CD14-positive monocyte (primary cell): ENCODE data around the gene PDZD11. TPM values are rescaled to one million over a fixed set of nuclear protein-coding genes. Genes with fewer than 3 reads are reported as not detected.

Experiments used
- DNase-seq, 3 donors: peaks; one replicate each; pipeline ENCODE4 v3.0.0-alpha.2; 2011 to 2022
- H2AFZ ChIP-seq: 2 replicates; pipeline ENCODE4 v1.6.0; 2012; ENCODE audit warnings: mild to moderate bottlenecking, low read depth, low read length, inconsistent platforms; ENCODE audit not compliant: insufficient read depth, poor library complexity, severe bottlenecking
- H3K27ac ChIP-seq, 2 donors: 1 replicate in 1 of 2; 2 replicates in 1 of 2; pipeline ENCODE4 v1.5.1; 2012 to 2013; ENCODE audit warnings: low read length in 2 of 2, control low read depth in 1 of 2, inconsistent platforms in 1 of 2, low read depth in 1 of 2, mild to moderate bottlenecking in 1 of 2
- H3K27me3 ChIP-seq, 2 donors: one replicate each; pipeline versions ENCODE4 v1.6.0 to v1.6.1; 2011 to 2013; ENCODE audit warnings: low read length in 2 of 2; ENCODE audit not compliant: control insufficient read depth in 2 of 2, insufficient read depth in 2 of 2
- H3K36me3 ChIP-seq, 2 donors: replicated peaks in 1 of 2; 1 replicate in 1 of 2; 2 replicates in 1 of 2; pipeline versions ENCODE4 v1.5.1 to v1.6.1; 2012 to 2013; ENCODE audit warnings: low read length in 2 of 2, control low read depth in 1 of 2, inconsistent platforms in 1 of 2, mild to moderate bottlenecking in 1 of 2; ENCODE audit not compliant: insufficient read depth in 2 of 2, control insufficient read depth in 1 of 2
- H3K4me1 ChIP-seq, 2 donors: 1 replicate in 1 of 2; 2 replicates in 1 of 2; pipeline versions ENCODE4 v1.5.1 to v1.6.1; 2012 to 2013; ENCODE audit warnings: low read length in 2 of 2, control low read depth in 1 of 2, inconsistent platforms in 1 of 2, mild to moderate bottlenecking in 1 of 2, moderate library complexity in 1 of 2; ENCODE audit not compliant: insufficient read depth in 2 of 2, control insufficient read depth in 1 of 2
- H3K4me2 ChIP-seq: replicated peaks from 2 replicates; pipeline ENCODE3; 2012; ENCODE audit warnings: low read length, moderate library complexity, mild to moderate bottlenecking; ENCODE audit not compliant: poor library complexity, severe bottlenecking; ENCODE audit errors: extremely low read depth
- H3K4me3 ChIP-seq, 3 experiments: fragments of 200-600 bp in 1 of 3; sonication (generic) in 1 of 3; replicated peaks in 1 of 3; 1 replicate in 2 of 3; 2 replicates in 1 of 3; pipeline ENCODE4 v1.5.1; 2011 to 2013; ENCODE audit warnings: low read length in 3 of 3, mild to moderate bottlenecking in 3 of 3, control low read depth in 2 of 3, low read depth in 2 of 3, inconsistent platforms in 1 of 3, moderate library complexity in 1 of 3
- H3K79me2 ChIP-seq: 2 replicates; pipeline ENCODE4 v1.6.0; 2012; ENCODE audit warnings: mild to moderate bottlenecking, control low read depth, inconsistent platforms, low read length, moderate library complexity; ENCODE audit not compliant: insufficient read depth
- H3K9ac ChIP-seq: 2 replicates; pipeline ENCODE4 v1.6.0; 2017; ENCODE audit warnings: low read length, mild to moderate bottlenecking; ENCODE audit not compliant: insufficient read depth, poor library complexity, severe bottlenecking
- H3K9me3 ChIP-seq, 2 donors: replicated peaks in 1 of 2; 1 replicate in 1 of 2; 2 replicates in 1 of 2; pipeline versions ENCODE4 v1.5.1 to v1.6.1; 2012 to 2013; ENCODE audit warnings: low read length in 2 of 2, control low read depth in 1 of 2; ENCODE audit not compliant: control insufficient read depth in 1 of 2, insufficient read depth in 1 of 2
- H4K20me1 ChIP-seq: 2 replicates; pipeline ENCODE4 v1.6.0; 2012; ENCODE audit warnings: mild to moderate bottlenecking, low read length, control low read depth, moderate library complexity; ENCODE audit not compliant: insufficient read depth
- H3K27ac Mint-ChIP-seq, 7 donors: one replicate each; pipeline ENCODE4 v1.8.0; 2020; ENCODE audit warnings: mild to moderate bottlenecking in 7 of 7, mixed read lengths in 7 of 7, moderate library complexity in 6 of 7, inconsistent platforms in 2 of 7
- H3K27me3 Mint-ChIP-seq, 3 donors: one replicate each; pipeline ENCODE4 v1.8.0; 2021 to 2022; ENCODE audit warnings: low read depth in 3 of 3, mild to moderate bottlenecking in 3 of 3, mixed read lengths in 3 of 3, moderate library complexity in 3 of 3, inconsistent platforms in 1 of 3
- H3K36me3 Mint-ChIP-seq, 2 donors: one replicate each; pipeline ENCODE4 v1.8.0; 2020; ENCODE audit warnings: mixed read lengths in 2 of 2, inconsistent platforms in 1 of 2, mild to moderate bottlenecking in 1 of 2
- H3K4me1 Mint-ChIP-seq: one replicate; pipeline ENCODE4 v1.8.0; 2020; ENCODE audit warnings: mild to moderate bottlenecking, mixed read lengths
- H3K4me3 Mint-ChIP-seq, 2 donors: one replicate each; pipeline ENCODE4 v1.8.0; 2020; ENCODE audit warnings: mild to moderate bottlenecking in 2 of 2, mixed read lengths in 2 of 2, moderate library complexity in 1 of 2
- H3K9me3 Mint-ChIP-seq, 7 donors: one replicate each; pipeline ENCODE4 v1.8.0; 2020 to 2022; ENCODE audit warnings: mixed read lengths in 7 of 7, mild to moderate bottlenecking in 6 of 7, moderate library complexity in 6 of 7, inconsistent platforms in 2 of 7
- WGBS: methylation state at CpG from one replicate; pipeline ENCODE4 v1.1.5; 2013; ENCODE audit warnings: missing lambda C conversion rate; ENCODE audit not compliant: insufficient coverage; 5-methylcytosine and 5-hydroxymethylcytosine counted together
- intact Hi-C, 2 donors: fragments of 100-400 bp; cut with micrococcal nuclease; formaldehyde crosslinking; loops; one replicate each; pipeline versions ENCODE4 v1.15.0 to v1.15.1; 2023
- polyA plus RNA-seq, 3 donors: library from polyadenylated mRNA; depleted of rRNA in 1 of 3; unstranded in 2 of 3; stranded (reverse) in 1 of 3; fragments of 300-500 nt in 2 of 3; fragments of >200 nt in 1 of 3; fragmentation: Illumina TruSeq in 2 of 3; gene quantifications; 1 replicate in 2 of 3; 2 replicates in 1 of 3; pipeline ENCODE4 v1.2.3, GENCODE V29; 2012 to 2021
- TF ChIP-seq, protein P1 (sequence below): fragments of 200-600 bp; IDR thresholded peaks from one replicate; pipeline ENCODE4 v1.8.0; 2022; ENCODE audit warnings: antibody characterized with exemption, mild to moderate bottlenecking

PDZD11 gene
- polyA plus RNA-seq, 3 donors = 16.9 to 18.9 (median 17.4) TPM

DNA sequence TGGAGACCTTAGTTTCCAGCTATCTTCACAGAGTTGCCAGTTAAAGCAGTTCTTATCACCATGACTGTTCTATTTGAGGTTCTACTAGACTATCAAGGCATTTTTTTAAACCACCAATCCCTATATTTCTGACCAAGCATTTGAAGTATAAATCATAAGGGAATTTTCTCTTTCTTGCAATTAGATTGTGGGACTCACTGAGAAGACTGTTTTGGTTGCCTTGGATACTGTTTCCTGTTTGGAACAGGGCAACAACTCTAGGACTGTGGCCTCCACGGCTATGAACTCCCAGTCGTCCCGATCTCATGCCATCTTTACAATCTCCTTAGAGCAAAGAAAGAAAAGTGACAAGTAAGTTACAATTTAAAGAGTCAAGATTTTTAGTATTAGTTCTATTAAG is 12.0 kb upstream of the PDZD11 start:
- H3K27ac ChIP-seq = no peak overlapping the region
- intact Hi-C loops = no loop called here
- H3K4me2 ChIP-seq = no peak overlapping the region
- no peaks in the 10 kb centered on the region for H4K20me1 ChIP-seq
- peaks cover 4 to 35% of the 10 kb centered on the region in 2 donors for H3K36me3 ChIP-seq
- H3K27me3 ChIP-seq = no peaks in the 10 kb centered on the region
- Mint-ChIP-seq H3K4me1 (no peaks in the 10 kb centered on the region), H3K4me3 (no peak overlapping the region), H3K27ac (peak overlapping the region in 1 of 7 donors; percentile 31), H3K9me3 (no peaks in the 10 kb centered on the region), H3K36me3 (peaks cover 37 to 38% of the 10 kb centered on the region in 2 donors), H3K27me3 (no peaks in the 10 kb centered on the region)
- H3K79me2 ChIP-seq = no peaks in the 10 kb centered on the region
- H3K9ac ChIP-seq = no peak overlapping the region
- no peaks in the 10 kb centered on the region for H3K4me1 ChIP-seq
- H3K4me3 ChIP-seq = no peak overlapping the region
- TF ChIP-seq, protein P1, sequence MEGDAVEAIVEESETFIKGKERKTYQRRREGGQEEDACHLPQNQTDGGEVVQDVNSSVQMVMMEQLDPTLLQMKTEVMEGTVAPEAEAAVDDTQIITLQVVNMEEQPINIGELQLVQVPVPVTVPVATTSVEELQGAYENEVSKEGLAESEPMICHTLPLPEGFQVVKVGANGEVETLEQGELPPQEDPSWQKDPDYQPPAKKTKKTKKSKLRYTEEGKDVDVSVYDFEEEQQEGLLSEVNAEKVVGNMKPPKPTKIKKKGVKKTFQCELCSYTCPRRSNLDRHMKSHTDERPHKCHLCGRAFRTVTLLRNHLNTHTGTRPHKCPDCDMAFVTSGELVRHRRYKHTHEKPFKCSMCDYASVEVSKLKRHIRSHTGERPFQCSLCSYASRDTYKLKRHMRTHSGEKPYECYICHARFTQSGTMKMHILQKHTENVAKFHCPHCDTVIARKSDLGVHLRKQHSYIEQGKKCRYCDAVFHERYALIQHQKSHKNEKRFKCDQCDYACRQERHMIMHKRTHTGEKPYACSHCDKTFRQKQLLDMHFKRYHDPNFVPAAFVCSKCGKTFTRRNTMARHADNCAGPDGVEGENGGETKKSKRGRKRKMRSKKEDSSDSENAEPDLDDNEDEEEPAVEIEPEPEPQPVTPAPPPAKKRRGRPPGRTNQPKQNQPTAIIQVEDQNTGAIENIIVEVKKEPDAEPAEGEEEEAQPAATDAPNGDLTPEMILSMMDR = no peak
- DNase-seq = no peak
- H3K9me3 ChIP-seq = no peaks in the 10 kb centered on the region
- no peak overlapping the region for H2AFZ ChIP-seq
- no CpG with 5 or more reads among the region's 3 CpGs for WGBS

DNA sequence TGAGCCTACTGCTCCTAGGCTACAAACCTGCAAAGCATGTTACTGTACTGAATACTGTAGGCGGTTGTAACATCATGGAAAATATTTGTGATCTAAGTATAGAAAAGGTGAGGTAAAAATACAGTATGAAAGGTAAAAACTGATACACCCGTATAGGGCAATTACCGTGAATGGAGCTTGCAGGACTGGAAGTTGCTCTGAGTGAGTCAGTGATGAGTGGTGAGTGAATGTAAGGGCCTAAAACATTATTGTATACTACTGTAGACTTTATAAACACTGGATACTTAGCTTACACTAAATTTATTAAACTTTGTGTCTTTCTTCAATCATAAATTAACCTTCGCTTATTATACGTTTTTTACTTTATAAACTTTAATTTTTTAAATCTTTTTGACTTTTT is 3.9 kb upstream of the PDZD11 start:
- Mint-ChIP-seq H3K27me3 (peaks cover 0 to 3% (median 0%) of the 10 kb centered on the region in 3 donors), H3K36me3 (peaks cover 2 to 13% of the 10 kb centered on the region in 2 donors), H3K4me1 (peaks cover 21% of the 10 kb centered on the region), H3K4me3 (no peak overlapping the region), H3K9me3 (peaks cover 0 to 2% (median 0%) of the 10 kb centered on the region in 7 donors), H3K27ac (no peak overlapping the region)
- Histone ChIP-seq H3K27me3 (no peaks in the 10 kb centered on the region), H2AFZ (no peak overlapping the region), H3K9ac (no peak overlapping the region), H3K79me2 (peaks cover 40% of the 10 kb centered on the region), H3K36me3 (no peaks in the 10 kb centered on the region), H3K27ac (no peak overlapping the region), H3K4me3 (no peak overlapping the region), H3K4me1 (peaks cover 14 to 24% of the 10 kb centered on the region in 2 donors), H4K20me1 (no peaks in the 10 kb centered on the region), H3K9me3 (no peaks in the 10 kb centered on the region), H3K4me2 (no peak overlapping the region)
- intact Hi-C loops = no loop called here
- WGBS = no CpG with 5 or more reads among the region's 5 CpGs
- TF ChIP-seq, protein P1 = no peak
- DNase-seq = no peak
